Esophagus squamous epithelium (tissue), 5 donors: ENCODE measurements around the gene ENDOV. TPM values are rescaled to one million over a fixed set of nuclear protein-coding genes. Genes with fewer than 3 reads are reported as not detected.

Source experiments
- DNase-seq: peaks from one replicate; lab custom pipeline; 2025; lab: John Stamatoyannopoulos, UW
- H3K27ac ChIP-seq, 4 donors: fragments of 200-600 bp; sonication (generic); one replicate each; pipeline ENCODE4 v1.5.1; 2016 to 2019; ENCODE audit warnings: mild to moderate bottlenecking in 1 of 4
- H3K27me3 ChIP-seq, 4 donors: fragments of 200-600 bp; sonication (generic); 1 replicate in 3 of 4; 2 replicates in 1 of 4; pipeline versions ENCODE4 v1.5.1 to v1.6.0; 2017 to 2021; ENCODE audit warnings: antibody characterized with exemption in 1 of 4
- H3K36me3 ChIP-seq, 3 donors: fragments of 200-600 bp; sonication (generic); one replicate each; pipeline ENCODE4 v1.5.1; 2016 to 2019
- H3K4me1 ChIP-seq, 3 donors: fragments of 200-600 bp; sonication (generic); one replicate each; pipeline ENCODE4 v1.5.1; 2017 to 2019
- H3K4me3 ChIP-seq, 4 donors: fragments of 200-600 bp; sonication (generic); 1 replicate in 3 of 4; 2 replicates in 1 of 4; pipeline ENCODE4 v1.5.1; 2016 to 2019; ENCODE audit warnings: mild to moderate bottlenecking in 2 of 4, moderate library complexity in 1 of 4
- H3K9me3 ChIP-seq, 3 donors: fragments of 200-600 bp; sonication (generic); one replicate each; pipeline ENCODE4 v1.5.1; 2016 to 2019
- CTCF ChIP-seq, 6 experiments: fragments of 450-650 bp in 4 of 6; fragments of 200-600 bp in 2 of 6; sonication (generic) in 2 of 6; IDR thresholded peaks; one replicate each; pipeline ENCODE4 v1.5.1; 2016 to 2019; ENCODE audit warnings: antibody characterized with exemption in 6 of 6, mild to moderate bottlenecking in 4 of 6, moderate library complexity in 4 of 6
- POLR2A ChIP-seq, 4 donors: fragments of 450-650 bp; IDR thresholded peaks; one replicate each; pipeline ENCODE4 v1.6.1; 2017; ENCODE audit warnings: antibody characterized with exemption in 4 of 4, mild to moderate bottlenecking in 4 of 4, moderate library complexity in 3 of 4
- WGBS, 2 donors: methylation state at CpG; one replicate each; pipeline ENCODE4 v1.1.5; 2018; 5-methylcytosine and 5-hydroxymethylcytosine counted together
- intact Hi-C: fragments of 100-400 bp; cut with DNase I; formaldehyde crosslinking; loops from one replicate; pipeline ENCODE4 v1.15.0; 2022
- total RNA-seq, 4 donors: library from RNA; depleted of rRNA; stranded (reverse); fragments of >200 nt; gene quantifications; one replicate each; pipeline ENCODE4 v1.1.0, GENCODE V29; 2016
- donor health status: DM: yes; HTN: yes; CAD: no.

ENDOV gene
- total RNA-seq, 4 donors from 2014 or later, result 7.4 to 16.0 (median 14.5) TPM

- H3K9me3 ChIP-seq, result no peaks in the 10 kb centered on the region
- no peaks in the 10 kb centered on the region for H3K27me3 ChIP-seq
- H3K4me3 ChIP-seq, result no peak overlapping the region
- no peak for DNase-seq
- no peak for TF ChIP-seq POLR2A (IDR thresholded peaks at IDR 0.05)
- TF ChIP-seq CTCF (IDR thresholded peaks at IDR 0.05), result no peak
- WGBS, 2 donors, result 87 to 88% methylated on average over 2 to 7 of the region's 7 CpGs
- H3K4me1 ChIP-seq, result no peaks in the 10 kb centered on the region
- no peak overlapping the region for H3K27ac ChIP-seq
- peaks cover 53 to 100% (median 87%) of the 10 kb centered on the region in 3 donors for H3K36me3 ChIP-seq
- intact Hi-C loops, result no loop called here
These were observed 27.9 kb upstream of the ENDOV start for GRCh38 chr17:80387071-80387470.

GRCh38 chr17:80388175-80388574 lies 26.8 kb upstream of the ENDOV start:
- DNase-seq, result no peak

GRCh38 chr17:80388601-80389000 lies 26.4 kb upstream of the ENDOV start:
- H3K4me3 ChIP-seq, result no peak overlapping the region
- no peaks in the 10 kb centered on the region for H3K4me1 ChIP-seq
- WGBS, 2 donors, result 90 to 99% methylated on average over 7 to 9 of the region's 10 CpGs
- intact Hi-C loops, result no loop called here
- no peaks in the 10 kb centered on the region for H3K9me3 ChIP-seq
- peaks cover 53 to 100% (median 87%) of the 10 kb centered on the region in 3 donors for H3K36me3 ChIP-seq
- H3K27ac ChIP-seq, result no peak overlapping the region
- no peak for DNase-seq
- no peaks in the 10 kb centered on the region for H3K27me3 ChIP-seq
- TF ChIP-seq CTCF (IDR thresholded peaks at IDR 0.05) (no peak), POLR2A (IDR thresholded peaks at IDR 0.05) (no peak)

More at GRCh38 chr17:80388175-80388574, 26.8 kb upstream of the ENDOV start:
- Histone ChIP-seq H3K27me3 (no peaks in the 10 kb centered on the region), H3K36me3 (peaks cover 53 to 100% (median 84%) of the 10 kb centered on the region in 3 donors), H3K27ac (no peak overlapping the region), H3K4me1 (no peaks in the 10 kb centered on the region), H3K4me3 (no peak overlapping the region), H3K9me3 (no peaks in the 10 kb centered on the region)
- TF ChIP-seq CTCF (IDR thresholded peaks at IDR 0.05), result no peak
- no peak for TF ChIP-seq POLR2A (IDR thresholded peaks at IDR 0.05)
- WGBS, 2 donors, result 80 to 94% methylated on average over 9 to 15 of the region's 15 CpGs
- intact Hi-C loops, result no loop called here

GRCh38 chr17:80389011-80389995 lies 25.7 kb upstream of the ENDOV start:
- Histone ChIP-seq H3K9me3 (no peaks in the 10 kb centered on the region), H3K36me3 (peaks cover 53 to 100% (median 82%) of the 10 kb centered on the region in 3 donors)
- WGBS, 2 donors, result 84 to 85% methylated on average over 14 to 18 of the region's 22 CpGs

More at GRCh38 chr17:80389011-80389995, 25.7 kb upstream of the ENDOV start:
- intact Hi-C loops, result no loop called here
- no peak for DNase-seq
- no peaks in the 10 kb centered on the region for H3K4me1 ChIP-seq
- no peak overlapping the region for H3K27ac ChIP-seq
- no peak for TF ChIP-seq CTCF (IDR thresholded peaks at IDR 0.05)
- no peak for TF ChIP-seq POLR2A (IDR thresholded peaks at IDR 0.05)
- no peaks in the 10 kb centered on the region for H3K27me3 ChIP-seq
- H3K4me3 ChIP-seq, result no peak overlapping the region
